ENCODE results near the gene PRKCZ. TPM values are rescaled to one million over a fixed set of nuclear protein-coding genes. Genes with fewer than 3 reads are reported as not detected.

The PRKCZ gene
- 10 to 100 TPM; 28.9 to 36.1 (median 33.0) TPM for polyA plus RNA-seq (ENCODE audit: insufficient read length in 4 of 4)

DNA sequence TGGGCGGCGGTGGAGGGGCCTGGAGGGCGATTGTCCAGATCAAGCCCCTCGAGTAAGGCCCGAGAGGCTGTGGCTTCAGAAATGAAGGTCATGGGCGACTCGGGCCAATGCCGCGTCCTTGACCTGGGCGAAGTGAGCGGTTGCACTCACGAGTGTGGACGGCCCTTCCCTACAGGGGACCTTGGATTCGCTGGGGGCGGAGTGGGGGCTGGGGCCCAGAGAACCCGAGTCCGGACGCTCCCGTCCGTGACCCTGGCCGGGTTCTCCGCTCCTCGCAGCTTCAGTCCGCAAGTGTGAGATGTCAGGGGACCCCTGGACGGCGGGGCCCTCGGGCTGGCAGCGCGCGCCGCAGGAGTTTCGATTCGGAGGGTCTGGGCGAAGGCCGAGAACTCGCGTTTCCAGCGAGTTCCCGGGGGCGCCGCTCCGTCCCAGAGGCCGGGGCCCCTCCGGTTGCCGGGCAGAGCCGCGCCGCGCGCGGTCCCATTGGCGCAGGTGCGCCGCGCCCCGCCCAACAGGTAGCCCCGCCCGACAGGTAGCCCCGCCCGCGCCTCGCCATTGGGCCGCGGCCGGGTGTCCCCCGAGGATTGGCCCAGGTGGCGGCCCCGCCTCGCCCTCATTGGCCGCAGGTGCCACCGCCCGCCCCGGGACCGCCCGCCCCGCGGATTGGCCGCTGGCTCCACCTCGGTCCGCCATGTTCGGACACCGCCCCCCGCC, at the start of gene PRKCZ:
Gene PRKCZ, plus strand, starts transcription at position 694 of the 714 bp plus-strand sequence. CDS start 220 bp downstream, outside the sequence.
- peak in 2 of 4 donors; percentile 63 to 66 for DNase-seq (ENCODE audit: low read depth in 4 of 4, low spot score in 2 of 4)

DNA sequence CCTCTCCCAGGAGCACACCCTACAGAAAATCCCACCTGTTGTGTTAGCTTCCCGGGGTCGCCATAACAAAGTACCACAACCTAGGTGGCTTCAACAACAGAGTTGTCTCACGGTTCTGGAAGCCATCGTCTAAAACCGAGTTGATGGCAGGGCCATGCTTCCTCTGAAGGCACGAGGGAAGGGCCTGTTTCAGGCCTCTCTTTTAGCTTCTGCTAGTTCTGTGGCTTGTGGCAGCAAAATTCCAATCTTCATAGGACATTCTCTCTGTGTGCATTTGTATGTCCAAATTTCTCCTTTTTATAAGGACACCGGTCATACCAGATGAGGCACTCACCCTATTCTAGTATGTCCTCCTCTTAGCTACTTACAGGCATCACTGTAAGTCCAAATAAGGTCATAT, 49.8 kb upstream of the PRKCZ start:
- DNase-seq (ENCODE audit: low read depth in 4 of 4, low spot score in 2 of 4), result no peak

- no peak for DNase-seq (ENCODE audit: low read depth in 4 of 4, low spot score in 2 of 4)
Observed at GRCh38 chr1:2000850-2001249, 49.4 kb upstream of the PRKCZ start.

DNA sequence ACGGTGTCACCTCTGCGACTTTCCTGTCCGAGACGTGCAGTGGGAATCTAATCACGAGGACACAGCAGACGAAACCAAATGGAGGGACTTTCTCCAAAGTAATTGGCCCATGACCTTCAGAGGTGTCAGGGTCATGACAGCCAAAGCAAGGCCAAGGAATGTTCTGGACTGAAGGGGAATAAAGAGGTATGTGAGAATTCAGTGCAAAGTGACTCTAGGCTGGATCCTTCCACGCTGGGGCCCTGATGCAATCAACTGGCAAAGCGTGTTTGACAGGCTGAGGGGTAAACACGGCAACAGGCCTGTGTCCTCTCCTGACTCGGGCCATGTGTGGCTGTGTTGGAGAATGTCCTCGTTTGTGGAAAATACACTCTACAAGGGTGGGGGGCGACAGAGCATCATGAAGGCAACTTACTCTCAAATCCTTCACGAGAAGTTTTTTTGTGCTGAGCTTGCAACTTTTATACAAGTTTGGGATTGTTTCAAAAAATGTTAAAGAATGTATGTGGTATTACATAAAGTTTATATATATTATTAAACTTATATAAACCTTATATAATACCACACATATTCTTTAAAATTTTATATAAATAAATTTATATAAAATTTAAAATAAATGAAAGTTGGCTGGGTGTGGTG, 48.3 kb upstream of the PRKCZ start:
- DNase-seq (ENCODE audit: low read depth in 4 of 4, low spot score in 2 of 4), result no peak

DNA sequence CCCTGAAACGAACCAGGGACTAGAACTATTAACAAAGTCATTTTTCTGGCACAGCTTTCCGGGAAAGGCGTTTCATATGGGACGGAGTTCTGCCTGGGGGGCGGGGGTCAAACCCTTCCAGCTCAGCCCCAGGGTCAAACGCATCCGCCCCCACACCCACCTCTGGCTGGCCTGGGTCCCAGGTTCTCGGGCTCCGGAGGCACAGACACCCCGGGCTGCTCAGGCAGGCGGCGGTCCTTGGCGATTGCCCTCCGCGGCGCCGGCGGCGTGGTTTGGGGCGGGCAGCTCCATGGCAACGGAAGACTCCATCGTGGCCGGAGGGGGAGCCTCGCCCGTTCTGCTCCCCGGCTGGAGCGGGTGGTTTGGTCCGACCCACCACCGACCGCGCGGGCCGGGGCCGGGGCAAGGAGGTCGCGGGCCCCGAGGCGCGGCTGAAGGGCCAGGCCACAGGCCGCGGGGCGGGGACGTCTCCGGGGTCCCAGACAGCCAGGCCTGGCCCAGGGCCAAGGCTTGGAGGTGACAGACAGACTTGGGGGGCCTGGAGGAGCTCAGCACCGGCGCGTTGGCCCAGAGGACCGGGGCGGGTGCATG, 46.6 kb upstream of the PRKCZ start, which contains the start of gene CFAP74:
Gene CFAP74, minus strand, starts transcription at position 246 of the 591 bp plus-strand sequence. CDS start 12,830 bp downstream, outside the sequence.
- DNase-seq (ENCODE audit: low read depth in 4 of 4, low spot score in 2 of 4), result no peak

GRCh38 chr1:2004856-2005255, 45.4 kb upstream of the PRKCZ start:
- no peak for DNase-seq (ENCODE audit: low read depth in 4 of 4, low spot score in 2 of 4)

DNA sequence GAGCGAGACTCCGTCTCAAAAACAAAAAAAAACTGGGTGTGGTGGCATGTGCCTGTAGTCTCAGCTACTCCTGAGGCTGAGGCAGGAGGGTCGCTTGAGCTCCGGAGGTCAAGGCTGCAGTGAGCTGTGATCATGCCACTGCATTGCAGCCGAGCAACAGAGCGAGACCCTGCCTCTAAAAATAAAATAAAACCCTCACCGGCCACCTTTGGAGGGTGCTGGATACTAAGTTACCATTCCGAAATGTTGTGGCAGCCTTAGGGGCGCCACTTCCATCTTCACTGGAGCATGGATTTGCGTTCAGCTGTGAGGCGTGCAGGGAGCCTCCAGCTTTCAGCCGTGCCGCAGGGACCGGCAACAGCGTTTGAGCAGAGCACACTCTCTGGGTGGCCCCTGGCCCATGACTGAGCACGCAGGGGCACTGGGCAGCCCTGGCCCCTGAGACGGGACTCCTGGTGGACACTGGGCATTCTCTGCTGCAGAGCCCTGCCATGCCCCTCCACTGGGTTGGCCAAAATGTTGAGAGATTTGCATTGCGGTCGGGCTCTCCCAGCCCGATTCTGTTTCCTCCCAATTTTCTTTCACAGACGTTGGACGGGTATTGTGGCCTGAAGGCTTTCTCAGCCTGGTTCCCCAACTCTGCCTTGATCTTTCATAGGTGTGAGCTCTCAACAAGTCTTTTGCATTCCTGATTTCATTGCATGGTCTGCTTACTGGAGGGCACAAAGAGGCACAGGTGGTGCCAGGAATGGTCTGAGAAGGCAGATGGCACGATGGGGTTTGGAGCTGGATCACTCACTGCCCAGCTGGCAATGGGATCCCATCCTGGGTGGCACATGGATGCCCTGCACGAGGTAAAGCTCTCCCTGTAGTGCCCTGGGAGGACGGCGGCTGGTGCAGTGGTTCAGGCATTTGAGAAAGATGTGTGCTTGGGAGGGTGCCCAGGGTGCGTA, 40.8 kb upstream of the PRKCZ start:
- no peak for DNase-seq (ENCODE audit: low read depth in 4 of 4, low spot score in 2 of 4)

DNA sequence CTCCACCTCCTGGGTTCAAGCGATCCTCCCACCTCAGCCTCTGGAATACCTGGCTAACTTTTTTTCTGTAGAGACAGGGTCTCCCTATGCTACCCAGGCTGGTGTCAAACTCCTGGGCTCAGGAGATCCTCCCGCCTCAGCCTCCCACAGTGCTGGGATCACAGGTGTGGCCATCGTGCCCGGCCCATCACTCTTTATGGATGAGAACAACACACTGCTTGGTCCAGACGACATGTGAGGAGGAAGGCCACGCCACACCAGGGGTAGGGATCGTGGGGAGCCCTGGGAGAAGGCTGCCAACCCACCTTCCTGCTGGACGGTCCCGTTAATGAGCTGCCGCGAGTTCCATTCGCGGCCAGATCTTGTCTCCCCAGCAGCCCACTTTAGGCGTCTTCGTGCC, 36.0 kb upstream of the PRKCZ start:
- DNase-seq (ENCODE audit: low read depth in 4 of 4, low spot score in 2 of 4), result no peak

- DNase-seq (ENCODE audit: low read depth in 4 of 4, low spot score in 2 of 4), result no peak
Observed at GRCh38 chr1:2014741-2015735, 35.2 kb upstream of the PRKCZ start.

DNA sequence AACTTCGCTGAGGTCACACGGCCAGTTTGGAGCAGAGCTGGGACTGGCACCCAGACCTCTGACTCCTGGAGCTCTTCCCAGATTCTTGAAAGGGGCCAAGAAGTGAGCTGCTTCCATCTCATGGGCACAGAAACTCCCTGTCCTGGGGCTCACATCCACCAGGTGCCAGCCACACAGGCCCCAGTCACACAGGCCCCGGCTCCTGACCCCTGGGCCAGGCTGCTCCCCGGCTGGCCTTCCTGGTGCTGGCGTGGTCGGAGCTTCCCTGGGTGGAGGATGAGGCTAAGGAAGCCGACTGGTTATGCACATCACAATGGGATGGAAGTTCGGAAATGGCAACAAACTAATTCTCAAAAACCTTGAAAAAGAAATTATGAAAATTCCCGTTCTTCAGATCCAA, 34.1 kb upstream of the PRKCZ start:
- DNase-seq (ENCODE audit: low read depth in 4 of 4, low spot score in 2 of 4), result no peak

DNA sequence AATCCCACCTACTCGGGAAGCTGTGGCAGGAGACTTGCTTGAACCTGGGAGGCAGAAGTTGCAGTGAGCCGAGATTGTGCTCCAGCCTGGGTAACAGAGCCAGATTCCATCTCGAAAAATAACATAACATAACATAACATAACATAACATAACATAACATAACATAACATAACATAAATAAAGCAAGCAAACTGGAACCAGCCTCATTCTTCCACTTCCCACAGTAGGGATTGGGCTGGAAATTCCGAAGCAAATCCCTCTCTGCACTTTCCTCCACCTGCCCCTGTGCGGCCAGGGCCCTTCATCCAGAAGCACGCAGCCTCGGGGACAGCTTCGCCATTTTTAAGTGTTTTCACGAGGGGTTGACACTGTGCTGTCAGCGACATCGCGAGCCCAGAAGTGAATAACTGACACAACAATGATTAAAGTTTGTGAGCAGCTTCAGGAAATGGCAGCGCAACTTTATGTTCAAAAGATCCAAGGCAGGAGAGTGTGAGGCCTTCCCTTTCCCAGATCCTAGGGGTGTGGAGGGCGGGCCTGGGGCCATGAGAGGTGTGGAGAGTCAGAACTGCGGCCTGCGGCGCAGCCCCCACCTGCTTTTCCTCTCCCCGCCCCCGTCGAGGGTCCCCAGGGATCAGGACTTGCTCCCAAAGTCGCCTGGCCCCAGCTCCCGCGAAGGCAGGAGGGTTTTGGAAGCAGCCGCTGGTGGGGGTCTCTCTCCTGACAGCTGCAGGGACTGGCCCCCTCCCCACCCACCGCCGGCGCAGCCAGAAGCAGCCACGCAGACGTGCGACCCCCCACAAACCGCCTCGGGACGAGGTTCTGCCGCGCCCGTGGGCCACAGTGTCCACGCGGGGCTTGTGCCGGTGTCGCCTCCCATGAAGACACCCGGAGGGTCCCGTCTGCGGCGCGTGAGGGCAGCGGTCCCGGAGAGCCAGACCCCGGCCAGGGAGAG, 31.7 kb upstream of the PRKCZ start:
- no peak for DNase-seq (ENCODE audit: low read depth in 4 of 4, low spot score in 2 of 4)

DNA sequence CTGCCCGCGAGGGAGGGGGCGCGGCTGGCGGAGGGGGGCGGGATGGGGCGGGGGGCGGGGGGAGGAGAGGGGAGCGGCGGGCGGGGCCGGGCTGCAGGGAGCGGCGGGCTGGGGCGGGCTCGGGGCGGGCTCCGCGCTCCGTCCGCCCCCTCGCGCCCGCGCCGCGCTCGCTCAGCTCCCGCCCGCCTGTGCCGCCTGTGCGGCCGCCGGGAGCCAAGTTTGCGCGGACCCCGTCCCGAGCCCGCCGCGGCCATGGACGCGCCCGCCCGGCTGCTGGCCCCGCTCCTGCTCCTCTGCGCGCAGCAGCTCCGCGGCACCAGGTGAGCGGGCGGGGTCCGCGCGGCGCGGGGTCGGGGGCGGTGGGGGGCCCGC, 31.1 kb upstream of the PRKCZ start, which contains the start of gene GABRD:
Gene GABRD, plus strand, starts transcription at position 174 of the 372 bp plus-strand sequence. Its CDS starts 79 bp downstream, at position 253.
- DNase-seq (ENCODE audit: low read depth in 4 of 4, low spot score in 2 of 4), result no peak

- no peak for DNase-seq (ENCODE audit: low read depth in 4 of 4, low spot score in 2 of 4)
Observed at GRCh38 chr1:2019571-2020309, 30.5 kb upstream of the PRKCZ start.

DNA sequence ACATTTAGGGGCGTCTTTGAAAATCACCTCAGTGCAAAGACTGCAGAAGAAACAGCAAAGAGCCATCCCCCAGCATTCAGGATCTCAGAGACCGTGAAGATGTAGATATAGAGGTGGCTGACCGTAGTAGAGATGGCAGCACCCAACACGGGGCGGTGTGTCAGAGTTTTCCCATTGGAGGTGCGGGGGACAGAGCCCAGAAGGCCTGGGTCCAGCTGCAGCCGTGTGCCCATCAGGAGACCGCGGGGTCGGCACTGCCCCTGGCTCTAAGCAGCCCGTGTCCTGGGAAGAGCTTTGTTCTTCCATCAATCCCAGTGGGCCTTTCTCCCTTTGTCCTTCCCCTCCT, 29.9 kb upstream of the PRKCZ start:
- DNase-seq (ENCODE audit: low read depth in 4 of 4, low spot score in 2 of 4), result no peak

- no peak for DNase-seq (ENCODE audit: low read depth in 4 of 4, low spot score in 2 of 4)
Observed at GRCh38 chr1:2021550-2021949, 28.7 kb upstream of the PRKCZ start.

DNA sequence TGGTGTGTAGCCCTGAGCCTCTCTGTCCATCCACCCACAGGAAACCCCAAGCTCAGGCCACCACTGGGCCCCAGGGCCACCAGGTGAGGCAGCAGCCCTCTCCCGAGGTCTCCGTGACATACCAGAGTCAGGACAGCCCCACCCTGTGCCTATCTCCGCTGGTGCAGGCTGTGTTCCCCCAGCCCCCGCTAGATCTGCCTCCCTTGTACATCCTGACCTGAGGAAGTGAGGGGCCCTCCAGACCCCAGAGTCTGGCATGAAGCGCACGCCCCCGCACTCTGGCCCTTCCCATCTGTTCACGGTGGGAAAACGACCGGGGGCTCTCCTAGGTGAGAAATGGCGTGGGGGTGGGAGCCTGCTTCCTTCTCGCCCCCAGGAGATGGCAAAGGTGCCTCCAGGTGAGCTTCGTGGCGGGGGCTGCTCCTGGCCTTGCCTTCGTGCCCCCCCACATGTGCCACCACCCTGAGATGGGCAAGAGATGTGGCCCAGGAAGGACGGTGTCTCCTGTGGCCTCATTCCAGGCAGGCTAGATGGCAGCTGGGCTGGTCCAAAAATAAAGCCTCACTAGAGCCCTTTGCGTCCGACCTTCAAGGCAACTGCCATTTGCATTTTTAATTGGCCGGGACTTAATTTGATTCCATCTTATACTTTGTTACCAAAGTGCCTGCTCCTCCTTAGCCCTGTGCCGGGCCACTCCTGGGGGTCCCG, 28.0 kb upstream of the PRKCZ start:
- DNase-seq (ENCODE audit: low read depth in 4 of 4, low spot score in 2 of 4), result no peak

DNA sequence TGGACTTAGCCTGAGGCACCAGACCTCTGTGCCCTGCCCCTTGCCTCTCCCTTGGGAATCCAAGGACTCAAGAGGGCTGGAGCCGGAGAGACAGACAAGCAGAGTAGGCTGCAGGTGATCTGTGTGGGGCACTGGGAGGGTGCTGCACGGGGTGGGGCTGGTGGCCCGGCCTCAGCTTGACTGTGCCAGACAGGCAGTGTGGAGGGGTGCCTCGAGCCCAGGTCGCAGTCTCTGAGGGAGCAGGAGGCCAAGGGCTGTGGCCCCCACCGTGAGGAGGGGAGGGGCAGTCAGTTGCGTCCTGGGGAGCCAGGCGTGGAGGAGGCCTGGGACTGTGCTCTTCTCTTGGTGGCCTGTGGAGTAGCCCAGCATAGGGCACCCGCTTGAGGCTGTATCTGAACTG, 27.0 kb upstream of the PRKCZ start:
- no peak for DNase-seq (ENCODE audit: low read depth in 4 of 4, low spot score in 2 of 4)

Data from left renal cortex interstitium (tissue), 4 donors.